ENCODE data around the gene RRAGA. TPM values are rescaled to one million over a fixed set of nuclear protein-coding genes. Genes with fewer than 3 reads are reported as not detected.

RRAGA gene
- total and polyA plus RNA-seq, 2 of the 8 experiments (the other 6 are each of a cell fraction or from before 2014, with no cell fraction given), result 45.6 to 46.5 TPM

DNA sequence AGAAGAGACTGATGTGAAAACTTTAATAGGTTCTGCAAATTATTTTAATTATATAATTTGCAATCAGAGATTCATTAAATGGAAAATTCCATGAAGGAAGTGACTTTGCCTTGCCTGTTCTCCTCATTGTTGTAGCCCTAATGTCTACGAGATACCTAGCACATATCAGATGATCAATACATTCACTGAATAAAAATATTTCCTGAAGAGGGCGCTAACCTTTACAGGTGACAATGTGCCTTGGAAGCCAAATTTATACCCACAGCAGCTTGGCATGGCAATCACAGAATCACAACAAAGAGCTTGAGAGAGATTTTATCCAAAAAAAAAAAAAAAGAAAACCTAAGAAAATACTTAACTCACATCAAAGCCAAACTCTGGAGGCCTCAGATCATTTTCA, 36.1 kb downstream of the RRAGA start:
- Histone ChIP-seq H3K9me3 (ENCODE audit: insufficient read depth in 2 of 2, low read depth in 1 of 2, low read length in 1 of 2) (no peaks in the 10 kb centered on the region), H2BK120ac (replicated peaks; ENCODE audit: low read depth, low read length) (no peak overlapping the region), H3K4ac (replicated peaks; ENCODE audit: insufficient read length, low read depth, low read length) (no peak overlapping the region), H2AFZ (ENCODE audit: low read length) (no peak overlapping the region), H4K20me1 (replicated peaks in 1 of 2; ENCODE audit: control insufficient read depth in 1 of 2, insufficient read depth in 2 of 2, low read length in 2 of 2) (no peaks in the 10 kb centered on the region), H3K27me3 (replicated peaks in 1 of 4; ENCODE audit: control insufficient read depth in 3 of 4, extremely low read depth in 1 of 4, insufficient read depth in 3 of 4, low read length in 3 of 4) (no peaks in the 10 kb centered on the region), H2BK5ac (ENCODE audit: low read depth, low read length) (no peak overlapping the region), H3K27ac (ENCODE audit: low read depth, low read length) (no peak overlapping the region), H3K4me1 (replicated peaks in 1 of 4; ENCODE audit: control insufficient read depth in 3 of 4, insufficient read depth in 4 of 4, low read length in 3 of 4) (no peaks in the 10 kb centered on the region), H3K79me2 (ENCODE audit: control insufficient read depth in 1 of 2, insufficient read depth in 2 of 2, low read length in 2 of 2) (no peaks in the 10 kb centered on the region), H3K18ac (ENCODE audit: extremely low read depth, low read length) (no peak overlapping the region), H4K91ac (replicated peaks; ENCODE audit: insufficient read length, low read length) (no peak overlapping the region), H2BK12ac (ENCODE audit: low read depth, low read length) (no peak overlapping the region), H3K56ac (replicated peaks; ENCODE audit: insufficient read length, low read depth, low read length) (no peak overlapping the region), H2BK15ac (ENCODE audit: low read length) (no peak overlapping the region), H3K9ac (replicated peaks in 1 of 4; ENCODE audit: extremely low read depth in 1 of 4, low read depth in 3 of 4, low read length in 3 of 4) (no peak overlapping the region), H4K8ac (ENCODE audit: extremely low read depth, insufficient read depth, low read length) (no peak overlapping the region), H3K23ac (ENCODE audit: insufficient read length) (no peak overlapping the region), H4K5ac (ENCODE audit: insufficient read length, low read depth, low read length) (no peak overlapping the region), H2BK20ac (ENCODE audit: low read length) (no peak overlapping the region), H3K4me2 (ENCODE audit: insufficient read depth in 1 of 2, low read depth in 2 of 2, low read length in 2 of 2) (no peak overlapping the region), H3K36me3 (ENCODE audit: control insufficient read depth in 2 of 4, insufficient read depth in 4 of 4, low read length in 3 of 4) (peaks cover 10 to 80% (median 46%) of the 10 kb centered on the region in 4 experiments), H3K79me1 (ENCODE audit: low read depth, low read length) (no peaks in the 10 kb centered on the region), H3K14ac (ENCODE audit: insufficient read length) (no peak overlapping the region), H2AK5ac (ENCODE audit: low read depth, low read length) (no peak overlapping the region), H3K23me2 (ENCODE audit: low read depth, low read length) (no peaks in the 10 kb centered on the region), H3K4me3 (ENCODE audit: extremely low read depth in 1 of 4, insufficient read depth in 2 of 4, low read depth in 3 of 4, low read length in 4 of 4) (no peak overlapping the region)
- CTCF ChIA-PET (ENCODE audit: partially characterized antibody), result interaction anchor here (0.7 to 3.7 kb wide), 24 partner anchors 9 to 372 kb away, joined by 3 to 22 read pairs (median 4); partner anchors contain the start of gene RRAGA
- FAIRE-seq, result peak; percentile 24
- 57% methylated on average over 2 of the region's 2 CpGs; no CpG with 5 or more reads in 1 of the 2 experiments for WGBS, 2 experiments (ENCODE audit: extremely low coverage in 1 of 2, insufficient coverage in 1 of 2, insufficient read length in 1 of 2, insufficient replicate concordance in 2 of 2, low coverage in 1 of 2, low lambda C conversion rate in 2 of 2, missing lambda C conversion rate in 1 of 2)
- POLR2A ChIA-PET (ENCODE audit: partially characterized antibody), result interaction anchor here (0.9 to 4.0 kb wide), 4 partner anchors 16 to 295 kb away, joined by 3 to 13 read pairs (median 4); partner anchors contain the start of gene HAUS6
- no peak for DNase-seq (ENCODE audit: low read depth in 1 of 2, low spot score in 2 of 2)
- no peak for TF ChIP-seq TAF7 (optimal IDR thresholded peaks at IDR 0.05; ENCODE audit: borderline replicate concordance, low read depth, low read length)
- TF ChIP-seq RAD21 (IDR thresholded peaks at IDR 0.05 in 1 of 2, conservative IDR thresholded peaks at IDR 0.05 in 1 of 2; ENCODE audit: low read depth in 2 of 2, low read length in 2 of 2), result peak; percentile 41 to 51
- TF ChIP-seq, protein P1, sequence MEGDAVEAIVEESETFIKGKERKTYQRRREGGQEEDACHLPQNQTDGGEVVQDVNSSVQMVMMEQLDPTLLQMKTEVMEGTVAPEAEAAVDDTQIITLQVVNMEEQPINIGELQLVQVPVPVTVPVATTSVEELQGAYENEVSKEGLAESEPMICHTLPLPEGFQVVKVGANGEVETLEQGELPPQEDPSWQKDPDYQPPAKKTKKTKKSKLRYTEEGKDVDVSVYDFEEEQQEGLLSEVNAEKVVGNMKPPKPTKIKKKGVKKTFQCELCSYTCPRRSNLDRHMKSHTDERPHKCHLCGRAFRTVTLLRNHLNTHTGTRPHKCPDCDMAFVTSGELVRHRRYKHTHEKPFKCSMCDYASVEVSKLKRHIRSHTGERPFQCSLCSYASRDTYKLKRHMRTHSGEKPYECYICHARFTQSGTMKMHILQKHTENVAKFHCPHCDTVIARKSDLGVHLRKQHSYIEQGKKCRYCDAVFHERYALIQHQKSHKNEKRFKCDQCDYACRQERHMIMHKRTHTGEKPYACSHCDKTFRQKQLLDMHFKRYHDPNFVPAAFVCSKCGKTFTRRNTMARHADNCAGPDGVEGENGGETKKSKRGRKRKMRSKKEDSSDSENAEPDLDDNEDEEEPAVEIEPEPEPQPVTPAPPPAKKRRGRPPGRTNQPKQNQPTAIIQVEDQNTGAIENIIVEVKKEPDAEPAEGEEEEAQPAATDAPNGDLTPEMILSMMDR (IDR thresholded peaks at IDR 0.05; ENCODE audit: control extremely low read depth in 1 of 3, insufficient read depth in 1 of 3, low read depth in 1 of 3, low read length in 3 of 3), result peak in 2 of 3 experiments; percentile 32 to 54; a peak in 3 of 4 replicates
- TF ChIP-seq YY1 (IDR thresholded peaks at IDR 0.05; ENCODE audit: low read depth, low read length), result no peak

All from H1 (cell line).